Measurements from ENCODE around the gene SMNDC1. TPM values are rescaled to one million over a fixed set of nuclear protein-coding genes. Genes with fewer than 3 reads are reported as not detected.

Gene SMNDC1
- total RNA-seq, 1 experiment from 2014 or later: 8.6 TPM

GRCh38 chr10:110327262-110327914, 22.7 kb upstream of the SMNDC1 start:
- DNase-seq (ENCODE audit: low read depth): peak; percentile 48

GRCh38 chr10:110326351-110327032, 21.8 kb upstream of the SMNDC1 start:
- DNase-seq (ENCODE audit: low read depth): peak; percentile 97

- DNase-seq (ENCODE audit: low read depth): no peak
These were observed 20.1 kb upstream of the SMNDC1 start for GRCh38 chr10:110324805-110325280.

- DNase-seq (ENCODE audit: low read depth): no peak
These were observed 19.6 kb upstream of the SMNDC1 start for GRCh38 chr10:110324201-110324804.

- DNase-seq (ENCODE audit: low read depth): peak; percentile 96
These were observed 18.8 kb upstream of the SMNDC1 start for GRCh38 chr10:110323503-110323902.

- DNase-seq (ENCODE audit: low read depth): no peak
These were observed 17.3 kb upstream of the SMNDC1 start for GRCh38 chr10:110321869-110322620.

GRCh38 chr10:110317866-110318850, 13.4 kb upstream of the SMNDC1 start:
- no peak for DNase-seq (ENCODE audit: low read depth)

- DNase-seq (ENCODE audit: low read depth): no peak
These were observed 9.0 kb upstream of the SMNDC1 start for GRCh38 chr10:110313674-110314073.

GRCh38 chr10:110312206-110312605, 7.5 kb upstream of the SMNDC1 start:
- no peak for DNase-seq (ENCODE audit: low read depth)

GRCh38 chr10:110311357-110311949, 6.7 kb upstream of the SMNDC1 start:
- peak; percentile 64 for DNase-seq (ENCODE audit: low read depth)

- DNase-seq (ENCODE audit: low read depth): peak; percentile 96
These were observed 6.0 kb upstream of the SMNDC1 start for GRCh38 chr10:110310741-110311140.

GRCh38 chr10:110307805-110308204, 3.1 kb upstream of the SMNDC1 start:
- peak; percentile 48 for DNase-seq (ENCODE audit: low read depth)

GRCh38 chr10:110306452-110306768, 1.7 kb upstream of the SMNDC1 start:
- no peak for DNase-seq (ENCODE audit: low read depth)

- peak; percentile 92 for DNase-seq (ENCODE audit: low read depth)
These were observed 1.2 kb upstream of the SMNDC1 start for GRCh38 chr10:110305767-110306451.

- DNase-seq (ENCODE audit: low read depth): no peak
These were observed 333 bp downstream of the SMNDC1 start for GRCh38 chr10:110304394-110304779.

GRCh38 chr10:110303681-110304080, 1.0 kb downstream of the SMNDC1 start:
- DNase-seq (ENCODE audit: low read depth): no peak

GRCh38 chr10:110300486-110300986, 4.2 kb downstream of the SMNDC1 start:
- no peak for DNase-seq (ENCODE audit: low read depth)

- no peak for DNase-seq (ENCODE audit: low read depth)
These were observed 7.8 kb downstream of the SMNDC1 start for GRCh38 chr10:110296966-110297365.

- DNase-seq (ENCODE audit: low read depth): no peak
These were observed 17.9 kb downstream of the SMNDC1 start for GRCh38 chr10:110286841-110287240.
